IMR-90 (cell line): Measurements from ENCODE around the gene THADA. TPM values are rescaled to one million over a fixed set of nuclear protein-coding genes. Genes with fewer than 3 reads are reported as not detected.

Source experiments
- ATAC-seq: fragments of 200-7000 bp; cut with Tn5 transposase; 2 replicates; pipeline ENCODE4 v1.9.1; 2020; ENCODE audit warnings: low read depth, mild to moderate bottlenecking, moderate library complexity
- BruUV-seq: library from RNA; stranded (reverse); fragments of 400-500 nt; replicated peaks from 2 replicates; lab custom pipeline; 2021; lab: Mats Ljungman, UMichigan
- CTCF ChIA-PET: fragments of 300-600 bp; formaldehyde crosslinking; extraction: SDS; loops from one replicate; lab custom pipeline; 2021; ENCODE audit warnings: antibody characterized with exemption; lab: Yijun Ruan, JAX
- POLR2A ChIA-PET: fragments of 300-600 bp; sonication (Branson Sonifier 250); formaldehyde crosslinking; loops from one replicate; lab custom pipeline; 2022; ENCODE audit warnings: antibody characterized with exemption; ENCODE audit not compliant: unreplicated experiment; lab: Charles Lee
- DNase-seq: peaks from one replicate; pipeline ENCODE4 v3.0.0; 2013
- H2AFZ ChIP-seq: replicated peaks from 2 replicates; pipeline ENCODE3; 2013; ENCODE audit warnings: low read length, mild to moderate bottlenecking; ENCODE audit not compliant: poor library complexity
- H2AK5ac ChIP-seq: 2 replicates; pipeline ENCODE4 v1.6.1; 2013; ENCODE audit warnings: low read depth, low read length, inconsistent platforms
- H2AK9ac ChIP-seq: replicated peaks from 2 replicates; pipeline ENCODE3; 2013; ENCODE audit warnings: mild to moderate bottlenecking, low read depth, low read length, moderate library complexity; ENCODE audit not compliant: poor library complexity
- H2BK120ac ChIP-seq: 2 replicates; pipeline ENCODE4 v1.6.1; 2013; ENCODE audit warnings: low read depth, low read length, inconsistent platforms
- H2BK15ac ChIP-seq: 3 replicates; pipeline ENCODE4 v1.6.1; 2013; ENCODE audit warnings: low read depth, low read length, inconsistent platforms
- H2BK20ac ChIP-seq: 2 replicates; pipeline ENCODE4 v1.6.1; 2013; ENCODE audit warnings: low read depth, mild to moderate bottlenecking, inconsistent platforms, low read length, moderate library complexity
- H2BK5ac ChIP-seq: 2 replicates; pipeline ENCODE4 v1.6.1; 2013; ENCODE audit warnings: mild to moderate bottlenecking, low read depth, low read length, inconsistent platforms; ENCODE audit not compliant: poor library complexity, severe bottlenecking
- H3K14ac ChIP-seq: replicated peaks from 2 replicates; pipeline ENCODE4 v1.6.1; 2013; ENCODE audit warnings: low read depth, low read length, inconsistent platforms
- H3K18ac ChIP-seq: 2 replicates; pipeline ENCODE4 v1.6.1; 2013; ENCODE audit warnings: low read depth, low read length, control low read depth
- H3K23ac ChIP-seq: 2 replicates; pipeline ENCODE4 v1.6.1; 2013; ENCODE audit warnings: low read depth, low read length, inconsistent platforms
- H3K27ac ChIP-seq: 2 replicates; pipeline ENCODE4 v1.5.1; 2013; ENCODE audit warnings: mild to moderate bottlenecking, control low read depth, low read length; ENCODE audit not compliant: insufficient read depth
- H3K27me3 ChIP-seq: 2 replicates; pipeline ENCODE4 v1.6.1; 2013; ENCODE audit warnings: low read length; ENCODE audit not compliant: control insufficient read depth, insufficient read depth
- H3K36me3 ChIP-seq: 2 replicates; pipeline ENCODE4 v1.6.1; 2013; ENCODE audit warnings: low read length, mixed read lengths; ENCODE audit not compliant: control insufficient read depth, insufficient read depth
- H3K4ac ChIP-seq: 2 replicates; pipeline ENCODE4 v1.6.1; 2013; ENCODE audit warnings: low read depth, low read length, inconsistent platforms
- H3K4me1 ChIP-seq: 2 replicates; pipeline ENCODE4 v1.6.1; 2013; ENCODE audit warnings: low read length, mixed read lengths; ENCODE audit not compliant: control insufficient read depth, insufficient read depth
- H3K4me2 ChIP-seq: 2 replicates; pipeline ENCODE4 v1.6.1; 2013; ENCODE audit warnings: low read depth, mild to moderate bottlenecking, control low read depth, low read length, moderate library complexity
- H3K4me3 ChIP-seq: 2 replicates; pipeline ENCODE4 v1.5.1; 2013; ENCODE audit warnings: low read depth, mild to moderate bottlenecking, control low read depth, low read length, moderate library complexity; ENCODE audit not compliant: insufficient read depth
- H3K56ac ChIP-seq: 2 replicates; pipeline ENCODE4 v1.6.1; 2013; ENCODE audit warnings: low read length, inconsistent platforms; ENCODE audit not compliant: insufficient read depth; ENCODE audit errors: extremely low read depth
- H3K79me1 ChIP-seq, 2 experiments: 2 replicates each; pipeline ENCODE4 v1.6.1; 2013; ENCODE audit warnings: low read length in 2 of 2, inconsistent platforms in 1 of 2, low read depth in 1 of 2
- H3K9ac ChIP-seq: 2 replicates; pipeline ENCODE4 v1.6.1; 2013; ENCODE audit warnings: low read depth, low read length, control low read depth
- H3K9me1 ChIP-seq: 2 replicates; pipeline ENCODE4 v1.6.1; 2013; ENCODE audit warnings: low read length, inconsistent platforms; ENCODE audit not compliant: insufficient read depth
- H3K9me3 ChIP-seq: 2 replicates; pipeline ENCODE4 v1.6.1; 2013; ENCODE audit warnings: low read length; ENCODE audit not compliant: control insufficient read depth, insufficient read depth
- H4K20me1 ChIP-seq: 2 replicates; pipeline ENCODE4 v1.6.1; 2013; ENCODE audit warnings: low read length, inconsistent platforms; ENCODE audit not compliant: insufficient read depth
- H4K5ac ChIP-seq: 2 replicates; pipeline ENCODE4 v1.6.1; 2013; ENCODE audit warnings: mild to moderate bottlenecking, low read depth, low read length, control low read depth
- H4K8ac ChIP-seq, 2 experiments: 2 replicates each; pipeline ENCODE4 v1.6.1; 2013; ENCODE audit warnings: low read depth in 2 of 2, low read length in 2 of 2, control low read depth in 1 of 2, inconsistent platforms in 1 of 2
- H4K91ac ChIP-seq: 2 replicates; pipeline ENCODE4 v1.6.1; 2013; ENCODE audit warnings: low read depth, low read length, inconsistent platforms; ENCODE audit not compliant: insufficient read depth
- BHLHE40 ChIP-seq: fragments of 150-350 bp; IDR thresholded peaks from 2 replicates; pipeline ENCODE4 v1.6.1; 2016; ENCODE audit warnings: mild to moderate bottlenecking, low read depth, low read length
- CEBPB ChIP-seq: IDR thresholded peaks from 2 replicates; pipeline ENCODE4 v1.6.1; 2012; ENCODE audit warnings: low read depth, low read length, improper control_type of control experiment
- CHD1 ChIP-seq: IDR thresholded peaks from 2 replicates; pipeline ENCODE4 v1.6.1; 2012; ENCODE audit warnings: low read depth, low read length, improper control_type of control experiment
- CTCF ChIP-seq: conservative IDR thresholded peaks from 2 replicates; pipeline ENCODE4 v1.5.1; 2012; ENCODE audit warnings: mild to moderate bottlenecking, low read depth, low read length, improper control_type of control experiment
- ELK1 ChIP-seq: fragments of 150-350 bp; IDR thresholded peaks from 2 replicates; pipeline ENCODE4 v1.6.1; 2016; ENCODE audit warnings: low read depth, mild to moderate bottlenecking, low read length, moderate library complexity, borderline replicate concordance
- FOS ChIP-seq: fragments of 150-350 bp; IDR thresholded peaks from 2 replicates; pipeline ENCODE4 v1.6.1; 2016; ENCODE audit warnings: low read depth, low read length
- MAFK ChIP-seq: IDR thresholded peaks from 2 replicates; pipeline ENCODE4 v1.6.1; 2012; ENCODE audit warnings: low read depth, low read length, improper control_type of control experiment
- MAZ ChIP-seq: IDR thresholded peaks from 2 replicates; pipeline ENCODE4 v1.6.1; 2012; ENCODE audit warnings: low read depth, mild to moderate bottlenecking, low read length, improper control_type of control experiment, moderate library complexity, borderline replicate concordance
- MXI1 ChIP-seq: IDR thresholded peaks from 2 replicates; pipeline ENCODE4 v1.6.1; 2012; ENCODE audit warnings: low read depth, mild to moderate bottlenecking, low read length, moderate library complexity, borderline replicate concordance
- NFE2L2 ChIP-seq: fragments of 150-350 bp; IDR thresholded peaks from 2 replicates; pipeline ENCODE4 v1.6.1; 2016; ENCODE audit warnings: low read depth, mild to moderate bottlenecking, low read length
- POLR2A ChIP-seq: IDR thresholded peaks from 2 replicates; pipeline ENCODE4 v1.6.1; 2012; ENCODE audit warnings: mild to moderate bottlenecking, low read depth, low read length
- RAD21 ChIP-seq: IDR thresholded peaks from 2 replicates; pipeline ENCODE4 v1.6.1; 2012; ENCODE audit warnings: low read length, improper control_type of control experiment
- RCOR1 ChIP-seq: IDR thresholded peaks from 2 replicates; pipeline ENCODE4 v1.6.1; 2012; ENCODE audit warnings: mild to moderate bottlenecking, low read length, improper control_type of control experiment; ENCODE audit not compliant: insufficient replicate concordance
- RFX5 ChIP-seq: IDR thresholded peaks from 2 replicates; pipeline ENCODE4 v1.8.0; 2012; ENCODE audit warnings: low read depth, mild to moderate bottlenecking, low read length, moderate library complexity
- SMC3 ChIP-seq: fragments of 150-350 bp; IDR thresholded peaks from 2 replicates; pipeline ENCODE4 v1.6.1; 2016; ENCODE audit warnings: low read depth, mild to moderate bottlenecking, antibody characterized with exemption, low read length, moderate library complexity
- WGBS, 2 experiments: methylation state at CpG; one replicate each; pipeline versions ENCODE4 v1.1.5 to v1.1.7; 2013; ENCODE audit warnings: missing lambda C conversion rate in 2 of 2; ENCODE audit not compliant: insufficient read length in 1 of 2; ENCODE audit errors: extremely low coverage in 2 of 2; 5-methylcytosine and 5-hydroxymethylcytosine counted together
- dilution Hi-C: fragments of 300-500 bp; cut with HindIII; formaldehyde crosslinking; loops from one replicate; pipeline ENCODE4 v1.14.3; 2018; ENCODE audit warnings: low sequenced_read_pairs; ENCODE audit not compliant: unreplicated experiment
- in situ Hi-C: fragments of 300-500 bp; cut with MboI; formaldehyde crosslinking; loops from 3 replicates; pipeline ENCODE4 v1.14.3; 2019; ENCODE audit warnings: low sequenced_read_pairs, inconsistent platforms, mixed read lengths
- intact Hi-C: fragments of 100-400 bp; cut with micrococcal nuclease; formaldehyde crosslinking; loops from 2 replicates; pipeline ENCODE4 v1.10.0; 2022
- polyA plus RNA-seq, 3 experiments: library from polyadenylated mRNA; depleted of rRNA; stranded (reverse); fragments of >200 nt; gene quantifications; 2 replicates each; pipeline ENCODE4 v1.2.3, GENCODE V29; 2012; ENCODE audit warnings: low replicate concordance in 1 of 3
- total RNA-seq: library from RNA; depleted of rRNA; stranded (reverse); fragments of >200 nt; gene quantifications from 2 replicates; pipeline ENCODE4 v1.2.3, GENCODE V29; 2012
- TF ChIP-seq, protein P1 (sequence below): fragments of 150-350 bp; IDR thresholded peaks from 2 replicates; pipeline ENCODE4 v1.6.1; 2017; ENCODE audit warnings: mild to moderate bottlenecking, antibody characterized with exemption, low read length, low read depth

The THADA gene
- total and polyA plus RNA-seq, 2 of the 4 experiments (the other 2 are of a cell fraction), result 10.5 to 21.3 TPM

GRCh38 chr2:43465234-43465633 lies 130.6 kb downstream of the THADA start:
- Histone ChIP-seq H3K14ac (peak overlapping the region; percentile 33), H3K4me1 (peaks cover 25% of the 10 kb centered on the region), H4K20me1 (no peaks in the 10 kb centered on the region), H2BK20ac (peak overlapping the region; percentile 69), H2AK5ac (peak overlapping the region; percentile 36; the same call in 1 of the 2 replicates), H3K4me3 (no peak overlapping the region), H3K9ac (no peak overlapping the region), H2AK9ac (no peak overlapping the region), H2BK120ac (peak overlapping the region; percentile 71), H4K5ac (peak overlapping the region; percentile 81), H2BK5ac (no peak overlapping the region), H3K27me3 (no peaks in the 10 kb centered on the region), H3K4ac (peak overlapping the region; percentile 52; the same call in 1 of the 2 replicates), H3K23ac (0 out of 2 replicates have a peak overlapping the region, but pooled peaks have one; percentile 51), H3K56ac (no peak overlapping the region), H3K27ac (peak overlapping the region; percentile 60; the same call in 1 of the 2 replicates), H2BK15ac (peak overlapping the region; percentile 77), H3K36me3 (no peaks in the 10 kb centered on the region), H3K4me2 (no peak overlapping the region), H3K18ac (peak overlapping the region; percentile 86), H3K9me1 (peaks cover 6% of the 10 kb centered on the region), H4K8ac (peak overlapping the region in 1 of 2 experiments; percentile 37; a peak in 2 of 4 replicates), H2AFZ (no peak overlapping the region), H3K9me3 (no peaks in the 10 kb centered on the region), H3K79me1 (peaks cover 2 to 4% of the 10 kb centered on the region in 2 experiments; a peak in 2 of 4 replicates), H4K91ac (peak overlapping the region; percentile 78)
- WGBS, 2 experiments, result no CpG with 5 or more reads among the region's 2 CpGs
- ATAC-seq (no peak), DNase-seq (no peak)
- POLR2A ChIA-PET, result no interaction called here
- BruUV-seq, result no TSS peak
- dilution Hi-C loops, result no loop called here
- CTCF ChIA-PET, result interaction anchor here (1.2 kb wide), 1 partner anchor 17 kb away, joined by 3 read pairs; no protein-coding TSS in a partner anchor
- TF ChIP-seq POLR2A (no peak), CEBPB (no peak), CTCF (no peak), RAD21 (no peak), NFE2L2 (no peak), MAFK (no peak), CHD1 (no peak), MXI1 (no peak), RFX5 (no peak), RCOR1 (no peak), FOS (no peak), BHLHE40 (no peak), SMC3 (no peak), MAZ (no peak), ELK1 (no peak)
- TF ChIP-seq, protein P1, sequence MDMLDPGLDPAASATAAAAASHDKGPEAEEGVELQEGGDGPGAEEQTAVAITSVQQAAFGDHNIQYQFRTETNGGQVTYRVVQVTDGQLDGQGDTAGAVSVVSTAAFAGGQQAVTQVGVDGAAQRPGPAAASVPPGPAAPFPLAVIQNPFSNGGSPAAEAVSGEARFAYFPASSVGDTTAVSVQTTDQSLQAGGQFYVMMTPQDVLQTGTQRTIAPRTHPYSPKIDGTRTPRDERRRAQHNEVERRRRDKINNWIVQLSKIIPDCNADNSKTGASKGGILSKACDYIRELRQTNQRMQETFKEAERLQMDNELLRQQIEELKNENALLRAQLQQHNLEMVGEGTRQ, result no peak
- in situ Hi-C loops, result no loop called here
- intact Hi-C loops, result no loop called here
